ENCODE data around the gene RAI14.
"Not testable (repeated sequence)": the region's sequence is repeated elsewhere in the genome, so short reads cannot be mapped to it uniquely, and the experiment has no call there.

Gene RAI14

GRCh38 chr5:34701442-34701841, 45.3 kb downstream of the RAI14 start:
- not testable (repeated sequence) for DNase-seq

GRCh38 chr5:34703767-34704713, 47.9 kb downstream of the RAI14 start:
- DNase-seq: no peak

- DNase-seq: no peak
Measured at GRCh38 chr5:34706084-34706483, 50.0 kb downstream of the RAI14 start.

- no peak for DNase-seq
Measured at GRCh38 chr5:34707451-34708107, 51.5 kb downstream of the RAI14 start.

GRCh38 chr5:34708777-34709176, 52.6 kb downstream of the RAI14 start:
- no peak for DNase-seq

GRCh38 chr5:34709861-34710673, 53.9 kb downstream of the RAI14 start:
- no peak for DNase-seq

GRCh38 chr5:34712565-34712964, 56.4 kb downstream of the RAI14 start:
- DNase-seq: no peak

- DNase-seq: no peak
Measured at GRCh38 chr5:34715711-34716110, 59.6 kb downstream of the RAI14 start.

GRCh38 chr5:34716986-34717385, 60.9 kb downstream of the RAI14 start:
- DNase-seq: no peak

- DNase-seq: no peak
Measured at GRCh38 chr5:34717426-34718327, 61.5 kb downstream of the RAI14 start.

- no peak for DNase-seq
Measured at GRCh38 chr5:34718516-34718915, 62.4 kb downstream of the RAI14 start.

- DNase-seq: no peak
Measured at GRCh38 chr5:34719029-34719428, 62.9 kb downstream of the RAI14 start.

- DNase-seq: no peak
Measured at GRCh38 chr5:34721327-34721726, 65.2 kb downstream of the RAI14 start.

GRCh38 chr5:34722183-34722582, 66.1 kb downstream of the RAI14 start:
- no peak for DNase-seq

- no peak for DNase-seq
Measured at GRCh38 chr5:34724741-34725140, 68.6 kb downstream of the RAI14 start.

GRCh38 chr5:34727166-34727749, 71.1 kb downstream of the RAI14 start:
- DNase-seq: not testable (repeated sequence)

- no peak for DNase-seq
Measured at GRCh38 chr5:34728236-34728635, 72.1 kb downstream of the RAI14 start.

- no peak for DNase-seq
Measured at GRCh38 chr5:34731435-34732232, 75.5 kb downstream of the RAI14 start.

GRCh38 chr5:34734326-34734725, 78.2 kb downstream of the RAI14 start:
- no peak for DNase-seq

- no peak for DNase-seq
Measured at GRCh38 chr5:34735491-34736426, 79.6 kb downstream of the RAI14 start.
